NOMO-1 (cell line): Measurements from ENCODE around the gene CACNA1F.

ENCODE experiments used
- DNase-seq, 2 experiments: peaks; one replicate each; lab custom pipeline; 2025; ENCODE audit not compliant: unreplicated experiment in 2 of 2; lab: John Stamatoyannopoulos, UW

The CACNA1F gene

GRCh38 chrX:49257846-49258748, 25.0 kb upstream of the CACNA1F start:
- no peak for DNase-seq

DNA sequence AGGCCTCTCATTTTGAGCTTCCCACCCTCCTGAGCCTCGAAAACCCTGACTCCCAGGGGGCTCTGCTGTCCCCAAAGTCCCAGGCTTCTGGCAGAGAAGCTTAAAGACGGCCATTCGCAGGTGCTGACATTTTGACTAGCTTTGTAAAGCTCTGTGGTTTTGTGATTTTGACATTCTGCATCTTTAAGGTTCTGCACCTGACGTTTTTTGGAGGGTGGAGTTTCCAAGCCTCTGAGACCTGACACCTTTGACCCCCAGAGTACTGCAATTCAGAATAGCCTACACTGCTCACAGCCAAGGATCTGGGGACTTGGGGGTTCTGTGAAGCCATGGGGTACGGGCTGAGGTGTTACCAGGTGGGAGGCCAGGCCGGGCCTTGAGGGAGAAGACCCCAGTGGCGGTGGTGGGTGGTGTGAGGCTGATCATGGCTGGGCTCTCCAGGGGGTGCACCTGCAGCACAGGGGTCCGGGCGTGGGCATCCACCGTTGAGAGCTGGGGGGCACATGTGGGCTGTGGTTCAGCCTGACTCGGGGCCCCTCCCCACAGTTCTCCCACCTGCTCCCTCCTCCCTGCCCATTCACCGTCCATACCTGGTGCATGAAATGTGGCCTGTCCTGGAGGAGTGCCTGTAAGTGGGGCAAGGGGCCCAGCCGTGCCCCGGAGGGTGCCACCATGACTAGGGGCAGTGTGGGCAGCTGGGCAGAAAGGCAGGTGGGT, 24.1 kb upstream of the CACNA1F start:
- DNase-seq = no peak

DNA sequence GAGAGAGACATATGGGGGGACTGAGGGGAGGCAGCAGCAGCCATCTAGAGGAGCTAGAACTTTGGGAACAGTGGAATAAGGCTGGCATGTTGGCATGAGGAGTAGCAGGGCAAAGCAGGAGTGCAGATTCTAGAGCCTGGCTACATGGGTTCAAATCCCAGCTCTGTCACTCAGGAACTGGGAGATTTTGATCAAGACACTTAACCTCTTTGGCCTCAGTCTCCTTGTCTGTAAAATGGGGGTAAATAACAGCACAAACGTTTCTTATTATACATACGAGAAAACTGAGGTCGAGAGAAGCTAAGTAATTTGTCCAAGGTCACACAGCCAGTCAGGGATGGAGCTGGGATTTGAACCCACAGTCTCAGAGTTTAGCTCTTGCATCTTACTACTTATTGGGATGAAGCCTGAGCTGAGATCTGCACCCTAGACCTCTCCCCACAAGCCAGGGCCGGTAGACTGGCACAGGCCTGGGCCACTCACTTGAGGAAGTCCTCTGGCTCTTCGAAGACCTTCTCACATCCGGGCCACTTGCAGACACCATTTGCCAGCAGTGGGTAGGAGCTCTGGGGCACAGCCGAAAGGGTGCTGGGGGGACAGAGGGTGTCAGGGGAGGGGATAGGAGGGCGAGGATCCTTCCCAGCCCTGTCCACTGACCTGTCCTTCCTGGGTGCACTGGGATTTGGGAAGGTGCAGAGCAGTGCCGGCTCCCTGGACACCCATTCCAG, 23.3 kb upstream of the CACNA1F start:
- no peak for DNase-seq

DNA sequence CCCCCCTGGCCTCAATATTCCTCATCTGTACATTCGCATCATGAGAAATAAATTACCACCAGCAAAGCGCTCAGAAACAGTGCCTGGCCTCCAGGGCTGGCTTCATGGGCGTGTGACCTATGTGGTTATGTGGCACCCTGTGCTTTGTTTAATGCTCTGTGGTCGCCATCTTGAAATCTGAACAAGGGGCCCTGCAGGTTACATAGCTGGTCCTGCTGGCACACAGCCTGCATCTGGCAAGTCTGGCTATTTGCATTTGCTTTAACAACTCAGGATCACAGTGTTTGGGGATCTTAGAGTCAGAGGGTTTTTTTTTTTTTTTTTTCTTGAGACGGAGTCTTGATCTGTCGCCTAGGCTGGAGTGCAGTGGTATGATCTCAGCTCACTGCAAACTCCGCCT, 21.5 kb upstream of the CACNA1F start:
- DNase-seq = no peak

DNA sequence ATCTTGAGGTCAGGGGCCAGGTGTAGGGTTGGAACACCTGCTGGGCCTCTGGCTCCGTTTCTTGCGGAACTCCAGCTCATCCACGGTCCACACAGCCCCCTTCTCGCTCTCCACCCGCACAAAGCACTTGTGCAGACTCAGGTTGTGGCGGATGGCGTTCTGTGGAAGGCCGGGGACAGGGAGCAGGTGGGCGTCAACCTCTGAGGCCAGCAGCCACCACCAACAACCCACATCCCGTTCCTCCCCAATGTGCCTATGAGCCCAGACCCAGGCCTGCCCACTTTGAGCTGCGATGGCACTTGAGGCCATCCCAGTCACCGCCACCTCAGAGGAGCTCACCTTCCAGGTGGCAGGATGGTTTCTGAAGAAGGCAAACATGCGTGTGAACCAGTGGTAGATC, 18.2 kb upstream of the CACNA1F start:
- DNase-seq = no peak

- DNase-seq = no peak
Measured at GRCh38 chrX:49250578-49250977, 17.4 kb upstream of the CACNA1F start.

DNA sequence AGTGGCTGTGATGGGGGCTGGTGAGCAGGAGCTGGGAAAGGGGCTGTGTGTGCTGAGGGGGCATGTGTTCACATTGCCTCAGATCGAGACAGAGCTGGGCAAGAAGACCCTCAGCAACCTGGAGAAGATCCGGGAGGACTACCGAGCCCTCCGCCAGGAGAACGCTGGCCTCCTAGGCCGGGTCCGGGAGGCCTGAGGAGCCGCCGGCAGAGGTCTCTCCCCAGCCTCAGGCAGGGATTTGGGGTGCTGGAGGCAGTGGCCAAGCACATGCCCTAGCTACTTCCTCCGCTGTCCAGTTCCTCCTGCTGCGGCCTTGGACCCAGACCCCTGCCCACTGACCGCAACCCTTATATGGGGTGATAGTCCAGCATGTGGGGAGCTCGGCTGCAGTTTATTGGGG, 16.9 kb upstream of the CACNA1F start:
- DNase-seq = no peak

DNA sequence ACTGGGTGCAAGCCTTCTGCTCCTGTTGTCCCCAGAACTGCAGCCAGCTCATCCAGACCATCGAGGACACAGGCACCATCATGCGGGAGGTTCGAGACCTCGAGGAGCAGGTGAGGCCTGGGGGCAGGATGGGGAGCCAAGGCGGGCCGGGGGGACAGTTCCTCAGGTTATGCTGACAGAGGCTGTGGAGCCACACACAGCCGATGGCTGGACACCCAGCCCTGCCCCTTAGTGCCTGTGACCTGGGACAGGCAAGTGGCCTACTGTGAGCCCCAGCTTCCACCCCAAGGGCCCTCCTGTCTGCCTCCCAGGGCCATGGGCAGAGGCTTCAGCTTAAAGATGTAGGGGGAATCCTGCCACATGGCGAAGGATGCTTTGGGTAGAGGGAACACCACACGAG, 16.5 kb upstream of the CACNA1F start:
- DNase-seq = no peak

DNA sequence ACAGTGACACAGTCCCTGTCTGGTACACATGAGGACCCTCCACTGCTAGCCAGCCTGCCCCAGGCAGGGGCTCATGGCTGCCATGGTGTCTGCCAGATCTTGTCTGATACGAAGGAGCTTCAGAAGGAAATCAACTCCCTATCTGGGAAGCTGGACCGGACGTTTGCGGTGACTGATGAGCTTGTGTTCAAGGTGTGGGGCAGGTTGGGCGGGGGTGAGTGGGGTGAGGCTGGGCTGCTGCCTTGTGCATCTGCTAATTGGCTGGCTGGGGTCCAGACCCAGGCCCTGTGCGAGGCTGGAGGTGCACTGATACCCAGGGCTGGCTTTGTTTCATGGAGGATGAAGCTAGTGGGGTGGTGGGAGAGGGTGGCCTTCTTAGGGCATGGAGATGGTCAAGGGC, 15.9 kb upstream of the CACNA1F start:
- DNase-seq = no peak

DNA sequence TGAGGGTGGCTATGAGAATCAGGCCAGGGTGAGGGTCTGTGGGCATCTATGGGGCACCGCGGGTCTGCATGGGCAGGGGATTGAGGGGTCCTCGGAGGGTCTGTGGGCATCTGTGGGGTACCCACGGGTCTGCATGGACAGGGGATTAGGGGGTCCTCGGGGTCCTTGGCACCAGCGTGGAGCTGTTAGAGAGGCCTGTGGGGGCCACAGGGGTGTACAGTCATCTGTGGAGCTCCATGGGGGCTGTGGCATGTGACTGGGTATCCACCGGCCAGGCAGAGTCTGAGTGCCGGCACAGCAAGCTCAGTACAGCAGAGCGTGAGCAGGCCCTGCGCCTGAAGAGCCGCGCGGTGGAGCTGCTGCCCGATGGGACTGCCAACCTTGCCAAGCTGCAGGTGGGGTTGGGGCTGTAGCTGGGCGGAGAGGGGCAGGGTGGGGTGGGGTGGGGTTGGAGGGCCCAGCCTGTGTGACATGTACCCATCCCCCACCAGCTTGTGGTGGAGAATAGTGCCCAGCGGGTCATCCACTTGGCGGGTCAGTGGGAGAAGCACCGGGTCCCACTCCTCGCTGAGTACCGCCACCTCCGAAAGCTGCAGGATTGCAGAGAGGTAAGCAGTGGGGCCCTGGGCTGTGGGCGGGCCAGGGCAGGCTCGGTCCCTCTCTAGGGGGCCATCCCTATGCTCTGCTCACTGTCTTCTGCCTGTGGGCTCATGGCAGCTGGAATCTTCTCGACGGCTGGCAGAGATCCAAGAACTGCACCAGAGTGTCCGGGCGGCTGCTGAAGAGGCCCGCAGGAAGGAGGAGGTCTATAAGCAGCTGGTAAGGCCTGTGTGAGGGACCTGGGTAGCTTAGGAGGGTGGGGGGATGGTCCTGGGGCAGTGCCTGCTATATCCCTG, 15.0 kb upstream of the CACNA1F start:
- no peak for DNase-seq

DNA sequence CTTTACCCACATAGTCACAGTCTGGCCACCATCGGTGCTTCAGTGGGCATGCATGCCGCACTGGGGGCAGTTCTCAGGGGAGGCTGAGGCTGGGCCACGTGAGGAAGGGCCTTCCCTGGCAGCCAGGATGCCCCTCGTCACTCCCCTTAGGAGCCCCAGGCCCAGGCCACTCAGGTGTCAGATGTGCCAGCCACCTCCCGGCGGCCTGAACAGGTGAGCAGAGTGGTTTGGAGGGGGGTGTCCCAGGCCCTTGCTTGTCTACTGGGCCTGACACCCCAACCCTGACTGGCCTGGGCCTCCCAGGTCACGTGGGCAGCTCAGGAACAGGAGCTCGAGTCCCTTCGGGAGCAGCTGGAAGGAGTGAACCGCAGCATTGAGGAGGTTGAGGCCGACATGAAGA, 14.2 kb upstream of the CACNA1F start:
- no peak for DNase-seq

DNA sequence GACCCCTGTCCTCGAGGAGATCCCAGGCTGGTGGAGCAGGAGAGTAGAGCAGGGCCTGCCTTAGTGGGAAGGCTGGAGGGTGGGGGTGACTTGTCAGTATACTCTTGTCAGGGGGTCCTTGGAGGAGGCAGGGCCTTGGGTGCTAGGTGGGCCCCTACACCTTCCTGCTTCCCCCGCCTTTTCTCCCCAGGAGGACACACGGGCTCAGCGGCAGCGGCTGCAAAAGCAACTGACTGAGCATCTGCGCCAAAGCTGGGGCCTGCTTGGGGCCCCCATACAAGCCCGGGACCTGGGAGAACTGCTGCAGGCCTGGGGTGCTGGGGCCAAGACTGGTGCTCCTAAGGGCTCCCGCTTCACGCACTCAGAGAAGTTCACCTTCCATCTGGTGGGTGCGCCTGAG, 13.4 kb upstream of the CACNA1F start:
- DNase-seq = no peak

DNA sequence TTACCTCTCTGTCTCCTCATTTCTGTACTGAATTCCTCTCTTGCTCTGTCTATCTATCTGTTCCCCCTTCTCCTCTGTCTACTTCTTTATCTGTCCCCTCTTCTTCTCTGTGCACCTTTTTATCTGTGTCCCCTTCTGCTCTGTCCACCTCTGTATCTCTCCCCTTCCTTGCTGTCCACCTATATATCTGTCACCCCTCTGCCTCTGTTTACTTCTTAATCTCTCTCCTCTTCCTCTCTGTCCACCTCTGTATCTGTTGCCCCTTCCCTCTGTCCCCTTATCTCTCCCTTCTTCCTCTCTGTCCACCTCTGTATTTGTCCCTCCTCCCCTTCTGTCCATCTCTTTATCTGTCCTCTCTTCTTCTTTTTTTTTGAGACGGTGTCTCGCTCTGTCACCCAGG, 11.1 kb upstream of the CACNA1F start:
- no peak for DNase-seq

GRCh38 chrX:49243166-49243565, 10.0 kb upstream of the CACNA1F start:
- DNase-seq = no peak

DNA sequence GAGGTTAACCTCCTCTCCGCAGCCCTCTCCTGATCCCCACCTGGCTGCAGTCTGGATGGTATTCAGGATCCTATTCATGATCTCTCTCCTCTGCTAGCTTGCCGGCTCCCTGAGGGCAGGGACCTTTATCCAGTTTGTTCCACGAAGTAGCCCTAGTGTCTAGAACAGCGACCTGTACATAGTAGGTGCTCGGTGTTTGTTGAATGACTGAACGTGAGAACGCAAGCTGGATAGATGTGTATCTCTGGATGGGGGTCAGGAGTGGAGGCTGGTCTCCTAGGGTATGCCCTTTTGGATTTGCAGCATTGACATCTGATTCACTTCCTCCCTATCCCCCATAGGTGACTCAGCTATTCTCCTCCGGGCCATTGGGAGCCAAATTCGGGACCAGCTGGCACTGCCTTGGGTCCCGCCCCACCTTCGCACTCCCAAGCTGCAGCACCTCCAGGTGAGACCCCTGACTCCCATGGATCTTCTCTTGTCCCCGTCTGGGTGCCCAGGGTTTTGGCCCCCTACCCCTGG, 9.5 kb upstream of the CACNA1F start:
- no peak for DNase-seq

- DNase-seq = no peak
Measured at GRCh38 chrX:49238735-49239134, 5.6 kb upstream of the CACNA1F start.

DNA sequence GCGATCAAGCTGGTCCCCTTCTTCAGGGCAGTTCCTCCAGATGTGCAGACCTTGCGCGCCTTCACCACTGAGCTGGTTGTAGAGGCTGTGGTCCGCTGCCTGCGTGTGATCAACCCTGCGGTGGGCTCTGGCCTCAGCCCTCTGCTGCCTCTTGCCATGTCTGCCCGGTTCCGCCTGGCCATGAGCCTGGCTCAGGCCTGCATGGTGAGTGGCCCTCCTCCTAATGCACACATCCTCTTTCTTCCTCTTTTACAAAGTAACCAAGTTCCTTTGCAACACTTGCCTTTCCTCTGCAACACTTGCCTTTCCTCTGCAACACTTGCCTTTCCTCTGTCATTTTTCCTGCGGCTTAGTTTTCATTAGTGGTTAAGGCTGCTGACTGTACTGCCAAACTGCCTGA, 3.9 kb upstream of the CACNA1F start:
- peak; percentile 73 to 77 for DNase-seq

- DNase-seq = no peak
Measured at GRCh38 chrX:49233887-49234555, 881 bp upstream of the CACNA1F start.

- DNase-seq = no peak
Measured at GRCh38 chrX:49232525-49232924, 615 bp downstream of the CACNA1F start.
